WERI-Rb-1 (cell line): Measurements from ENCODE around the gene STAB2.

Experiments
- DNase-seq: peaks from one replicate; pipeline ENCODE4 v3.0.0-alpha.2; 2020
- H3K27ac ChIP-seq: fragments of 250-450 bp; sonication (Bioruptor Pico); 2 replicates; pipeline ENCODE4 v1.5.1; 2020; ENCODE audit warnings: mild to moderate bottlenecking, moderate library complexity
- H3K27me3 ChIP-seq: fragments of 250-450 bp; sonication (Bioruptor Pico); 2 replicates; pipeline ENCODE4 v1.5.1; 2021; ENCODE audit warnings: mild to moderate bottlenecking, low read depth, moderate library complexity; ENCODE audit not compliant: insufficient read depth, severe bottlenecking
- H3K36me3 ChIP-seq: fragments of 250-450 bp; sonication (Bioruptor Pico); 2 replicates; pipeline ENCODE4 v1.5.1; 2020; ENCODE audit warnings: mild to moderate bottlenecking, moderate library complexity
- H3K4me3 ChIP-seq: 2 replicates; pipeline ENCODE4 v1.5.1; 2011; ENCODE audit warnings: low read depth, mild to moderate bottlenecking, control low read depth, low read length
- H3K9me3 ChIP-seq: fragments of 250-450 bp; sonication (Bioruptor Pico); 2 replicates; pipeline ENCODE4 v1.5.1; 2021; ENCODE audit warnings: mild to moderate bottlenecking, moderate library complexity; ENCODE audit not compliant: severe bottlenecking
- CTCF ChIP-seq: IDR thresholded peaks from 2 replicates; pipeline ENCODE4 v1.5.1; 2011; ENCODE audit warnings: low read depth, mild to moderate bottlenecking, control low read depth, inconsistent platforms, low read length

STAB2 gene

DNA sequence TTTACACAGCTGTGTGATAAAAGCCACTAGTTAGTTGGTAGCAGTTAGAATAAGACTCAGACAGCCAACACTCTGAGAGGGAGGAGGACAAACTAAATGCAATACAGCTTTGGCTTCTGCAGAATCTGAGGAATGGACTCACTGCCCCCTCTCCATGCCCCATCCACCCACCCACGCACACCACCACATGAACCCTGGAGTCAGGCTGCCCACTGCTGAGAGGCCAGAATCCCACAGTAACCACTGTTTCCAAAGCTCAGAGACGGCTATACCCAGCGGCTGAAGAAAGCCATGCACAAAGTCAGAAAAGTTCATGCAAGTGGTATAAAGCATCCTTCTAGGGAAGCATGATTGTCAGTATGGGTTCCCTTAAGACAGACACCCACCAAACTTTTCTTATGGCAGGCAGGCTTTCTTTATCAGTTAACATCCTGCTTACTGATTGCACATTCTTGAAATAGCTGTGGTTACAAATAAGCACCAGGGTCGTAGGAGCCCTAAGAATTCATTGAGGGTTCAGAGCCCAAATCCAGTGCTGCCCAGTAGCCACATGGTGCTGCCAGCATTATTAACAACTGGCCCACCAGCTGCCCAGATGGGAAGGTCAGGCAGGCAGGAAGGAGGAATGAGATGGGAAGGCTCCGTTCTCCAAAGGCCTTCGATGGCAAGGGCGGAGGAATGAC, 192.5 kb downstream of the STAB2 start:
- no peak overlapping the region for H3K4me3 ChIP-seq
- H3K27me3 ChIP-seq: no peaks in the 10 kb centered on the region
- peaks cover 24% of the 10 kb centered on the region for H3K36me3 ChIP-seq
- H3K27ac ChIP-seq: no peak overlapping the region
- no peak for DNase-seq
- no peaks in the 10 kb centered on the region for H3K9me3 ChIP-seq
- TF ChIP-seq CTCF: no peak

GRCh38 chr12:103780093-103780440, 193.0 kb downstream of the STAB2 start:
- no peak overlapping the region for H3K4me3 ChIP-seq
- TF ChIP-seq CTCF: no peak
- H3K36me3 ChIP-seq: peaks cover 24% of the 10 kb centered on the region
- no peaks in the 10 kb centered on the region for H3K9me3 ChIP-seq
- no peak for DNase-seq
- H3K27ac ChIP-seq: no peak overlapping the region
- H3K27me3 ChIP-seq: no peaks in the 10 kb centered on the region

- H3K4me3 ChIP-seq: no peak overlapping the region
- TF ChIP-seq CTCF: no peak
- H3K36me3 ChIP-seq: peaks cover 23% of the 10 kb centered on the region
- no peaks in the 10 kb centered on the region for H3K9me3 ChIP-seq
- H3K27me3 ChIP-seq: no peaks in the 10 kb centered on the region
- no peak for DNase-seq
- no peak overlapping the region for H3K27ac ChIP-seq
Measured at GRCh38 chr12:103780992-103781391, 193.9 kb downstream of the STAB2 start.

DNA sequence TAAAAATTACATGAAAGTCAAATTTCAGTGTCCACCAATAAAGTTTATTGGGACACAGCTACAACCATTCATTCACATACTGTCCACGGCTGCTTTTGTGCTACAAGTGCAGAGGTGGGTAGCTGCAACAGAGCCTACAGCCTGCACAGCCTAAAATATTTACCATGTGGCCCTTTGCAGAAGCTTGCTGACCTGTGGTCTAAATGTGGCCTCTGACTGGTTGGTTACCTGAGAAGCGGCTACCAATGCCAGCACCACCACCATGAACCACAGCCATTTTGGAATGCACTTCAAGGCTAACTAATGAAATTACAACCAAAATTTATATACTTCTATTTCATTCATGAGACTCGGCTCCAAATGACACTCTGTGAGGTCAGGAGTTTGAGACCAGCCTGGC, 195.3 kb downstream of the STAB2 start:
- Histone ChIP-seq H3K9me3 (no peaks in the 10 kb centered on the region), H3K4me3 (no peak overlapping the region), H3K27ac (no peak overlapping the region), H3K36me3 (peaks cover 17% of the 10 kb centered on the region), H3K27me3 (no peaks in the 10 kb centered on the region)
- no peak for TF ChIP-seq CTCF
- DNase-seq: no peak

GRCh38 chr12:103783744-103784664, 196.9 kb downstream of the STAB2 start:
- no peak overlapping the region for H3K27ac ChIP-seq
- peaks cover 11% of the 10 kb centered on the region for H3K36me3 ChIP-seq

More at GRCh38 chr12:103783744-103784664, 196.9 kb downstream of the STAB2 start:
- TF ChIP-seq CTCF: no peak
- no peak for DNase-seq
- no peaks in the 10 kb centered on the region for H3K9me3 ChIP-seq
- H3K27me3 ChIP-seq: no peaks in the 10 kb centered on the region
- H3K4me3 ChIP-seq: no peak overlapping the region
